Measurements from ENCODE around the gene ZNF557.

DNA sequence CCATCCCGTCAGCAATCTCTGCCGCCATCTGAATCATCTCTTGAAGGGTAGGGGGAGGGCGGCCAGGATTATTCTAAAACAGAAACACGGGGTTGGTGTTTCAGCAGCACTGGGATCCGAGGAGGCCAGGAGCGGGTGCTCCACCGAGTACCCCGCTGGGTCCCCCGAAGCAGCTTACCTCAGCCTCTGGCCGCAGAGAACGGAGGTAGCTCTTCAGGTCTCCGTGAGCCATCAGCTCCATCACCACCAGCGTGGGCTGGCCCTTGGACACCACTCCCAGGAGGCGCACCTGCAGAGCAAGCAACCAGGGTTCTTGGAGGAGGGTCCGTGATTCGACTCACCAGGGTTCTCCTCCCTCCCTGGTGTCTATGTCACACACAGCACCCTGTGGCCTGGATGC lies 53.2 kb downstream of the ZNF557 start:
- TF ChIP-seq E2F8 (IDR thresholded peaks at IDR 0.05; ENCODE audit: low read depth, partially characterized antibody): no peak
- no peak for TF ChIP-seq ESRRA (IDR thresholded peaks at IDR 0.05; ENCODE audit: low read length)
- TF ChIP-seq, protein P1, sequence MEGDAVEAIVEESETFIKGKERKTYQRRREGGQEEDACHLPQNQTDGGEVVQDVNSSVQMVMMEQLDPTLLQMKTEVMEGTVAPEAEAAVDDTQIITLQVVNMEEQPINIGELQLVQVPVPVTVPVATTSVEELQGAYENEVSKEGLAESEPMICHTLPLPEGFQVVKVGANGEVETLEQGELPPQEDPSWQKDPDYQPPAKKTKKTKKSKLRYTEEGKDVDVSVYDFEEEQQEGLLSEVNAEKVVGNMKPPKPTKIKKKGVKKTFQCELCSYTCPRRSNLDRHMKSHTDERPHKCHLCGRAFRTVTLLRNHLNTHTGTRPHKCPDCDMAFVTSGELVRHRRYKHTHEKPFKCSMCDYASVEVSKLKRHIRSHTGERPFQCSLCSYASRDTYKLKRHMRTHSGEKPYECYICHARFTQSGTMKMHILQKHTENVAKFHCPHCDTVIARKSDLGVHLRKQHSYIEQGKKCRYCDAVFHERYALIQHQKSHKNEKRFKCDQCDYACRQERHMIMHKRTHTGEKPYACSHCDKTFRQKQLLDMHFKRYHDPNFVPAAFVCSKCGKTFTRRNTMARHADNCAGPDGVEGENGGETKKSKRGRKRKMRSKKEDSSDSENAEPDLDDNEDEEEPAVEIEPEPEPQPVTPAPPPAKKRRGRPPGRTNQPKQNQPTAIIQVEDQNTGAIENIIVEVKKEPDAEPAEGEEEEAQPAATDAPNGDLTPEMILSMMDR (IDR thresholded peaks at IDR 0.05 in 2 of 3, conservative IDR thresholded peaks at IDR 0.05 in 1 of 3; ENCODE audit: control insufficient read depth in 2 of 3, extremely low read depth in 1 of 3, insufficient read depth in 1 of 3, low read depth in 3 of 3, low read length in 3 of 3): no peak
- no peak for TF ChIP-seq SREBF2 (IDR thresholded peaks at IDR 0.05; ENCODE audit: low read length)
- TF ChIP-seq RBBP5 (conservative IDR thresholded peaks at IDR 0.05): no peak
- TF ChIP-seq, protein P2, sequence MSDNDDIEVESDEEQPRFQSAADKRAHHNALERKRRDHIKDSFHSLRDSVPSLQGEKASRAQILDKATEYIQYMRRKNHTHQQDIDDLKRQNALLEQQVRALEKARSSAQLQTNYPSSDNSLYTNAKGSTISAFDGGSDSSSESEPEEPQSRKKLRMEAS (IDR thresholded peaks at IDR 0.05; ENCODE audit: low read depth, low read length): no peak
- no peak for TF ChIP-seq POLR2AphosphoS5 (IDR thresholded peaks at IDR 0.05; ENCODE audit: low read length)
- no peak for TF ChIP-seq ETV6 (conservative IDR thresholded peaks at IDR 0.05 in 1 of 2, IDR thresholded peaks at IDR 0.05 in 1 of 2; ENCODE audit: borderline replicate concordance in 1 of 2, low read depth in 1 of 2)
- no peak for TF ChIP-seq MYB (IDR thresholded peaks at IDR 0.05; ENCODE audit: borderline replicate concordance, low read depth, low read length)
- TF ChIP-seq GATAD2B (conservative IDR thresholded peaks at IDR 0.05; ENCODE audit: low read depth): no peak
- TF ChIP-seq HDAC6 (IDR thresholded peaks at IDR 0.05; ENCODE audit: unreplicated experiment): no peak
